Effector memory CD4-positive, alpha-beta T cell (primary cell): ENCODE data around the gene EPHB3.

Experiments
- DNase-seq, 3 donors: peaks; one replicate each; pipeline ENCODE4 v3.0.0-alpha.2; 2020
- H3K27ac ChIP-seq: 2 replicates; pipeline ENCODE4 v1.7.0; 2013; ENCODE audit warnings: mild to moderate bottlenecking, low read length, moderate library complexity; ENCODE audit not compliant: insufficient read depth, poor library complexity, severe bottlenecking
- H3K27me3 ChIP-seq: replicated peaks from 2 replicates; pipeline ENCODE4 v1.7.0; 2013; ENCODE audit warnings: mild to moderate bottlenecking, low read length; ENCODE audit not compliant: insufficient read depth, control insufficient read depth, poor library complexity, severe bottlenecking
- H3K36me3 ChIP-seq: 2 replicates; pipeline ENCODE4 v1.7.0; 2013; ENCODE audit warnings: mild to moderate bottlenecking, low read length, moderate library complexity; ENCODE audit not compliant: control insufficient read depth, insufficient read depth
- H3K4me1 ChIP-seq: 2 replicates; pipeline ENCODE4 v1.7.0; 2013; ENCODE audit warnings: low read length, mild to moderate bottlenecking; ENCODE audit not compliant: control insufficient read depth, insufficient read depth, poor library complexity, severe bottlenecking
- H3K4me3 ChIP-seq: 2 replicates; pipeline ENCODE4 v1.7.0; 2013; ENCODE audit warnings: low read length, low read depth, mild to moderate bottlenecking; ENCODE audit not compliant: insufficient read depth, poor library complexity, severe bottlenecking
- H3K9me3 ChIP-seq: 2 replicates; pipeline ENCODE4 v1.7.0; 2013; ENCODE audit warnings: mild to moderate bottlenecking, low read length, moderate library complexity; ENCODE audit not compliant: control insufficient read depth

The EPHB3 gene

DNA sequence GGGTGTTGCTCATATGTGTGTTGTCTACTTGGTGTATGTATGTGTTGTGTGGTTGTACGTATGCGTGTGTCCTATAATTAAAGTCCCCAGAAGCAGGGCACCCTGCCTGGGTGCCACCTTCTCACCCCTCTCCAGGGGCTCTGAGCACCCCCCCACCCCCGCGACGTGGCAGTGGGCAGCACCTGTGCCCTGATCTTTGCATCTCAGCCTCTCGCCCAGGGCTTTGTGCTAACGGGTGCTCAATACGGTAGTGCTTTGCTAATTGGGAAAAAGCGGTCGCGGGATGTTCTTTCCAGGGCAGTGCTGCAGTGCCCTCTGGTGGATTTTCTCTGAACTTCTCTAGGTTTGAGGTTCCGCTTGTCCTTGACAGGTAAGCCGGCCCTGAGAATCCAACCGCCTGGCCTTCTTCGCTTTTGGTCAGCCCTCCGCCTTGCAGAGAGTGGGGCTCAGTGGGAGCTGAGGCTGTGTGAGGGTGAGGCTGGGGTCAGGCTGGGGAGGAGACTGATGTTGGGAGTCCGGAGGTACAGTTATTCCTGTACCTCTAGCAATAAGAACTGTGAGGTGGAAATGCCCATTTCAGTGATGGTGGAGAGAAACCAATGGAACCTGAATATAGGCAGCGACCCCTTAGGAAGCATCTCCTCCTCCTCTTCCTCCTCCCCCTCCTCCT is 17.6 kb upstream of the EPHB3 start:
- peak; percentile 41 to 58 (median 48) for DNase-seq
- H3K4me3 ChIP-seq, result no peak overlapping the region
- no peaks in the 10 kb centered on the region for H3K36me3 ChIP-seq
- H3K27ac ChIP-seq, result no peak overlapping the region
- peaks cover 3% of the 10 kb centered on the region for H3K4me1 ChIP-seq
- no peaks in the 10 kb centered on the region for H3K27me3 ChIP-seq
- H3K9me3 ChIP-seq, result no peaks in the 10 kb centered on the region

GRCh38 chr3:184544513-184544861 is 17.1 kb upstream of the EPHB3 start:
- no peak overlapping the region for H3K27ac ChIP-seq
- peaks cover 3% of the 10 kb centered on the region for H3K4me1 ChIP-seq
- no peak for DNase-seq
- no peak overlapping the region for H3K4me3 ChIP-seq
- H3K36me3 ChIP-seq, result no peaks in the 10 kb centered on the region
- peaks cover 4% of the 10 kb centered on the region for H3K27me3 ChIP-seq
- no peaks in the 10 kb centered on the region for H3K9me3 ChIP-seq

DNA sequence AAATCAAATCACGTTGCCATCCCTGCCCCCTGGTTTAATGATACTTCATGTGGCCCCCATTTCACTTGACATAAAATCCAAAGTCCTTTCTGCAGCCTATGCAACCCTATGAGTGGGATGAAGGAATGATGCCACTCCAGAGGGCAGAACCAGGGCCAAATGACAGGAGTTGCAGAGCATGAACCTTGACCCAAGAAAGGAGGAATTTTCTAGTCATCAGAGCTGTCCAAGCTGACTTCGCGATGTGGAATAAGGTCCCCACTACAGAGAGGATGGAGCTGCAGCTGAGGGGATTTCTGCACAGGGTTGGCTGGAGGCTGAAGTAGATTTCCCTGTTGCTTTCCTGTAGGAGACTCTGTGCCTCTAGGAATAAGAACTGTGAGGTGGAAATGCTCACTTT is 15.8 kb upstream of the EPHB3 start:
- Histone ChIP-seq H3K27ac (no peak overlapping the region), H3K36me3 (no peaks in the 10 kb centered on the region), H3K27me3 (peaks cover 4% of the 10 kb centered on the region), H3K4me3 (no peak overlapping the region), H3K4me1 (peaks cover 3% of the 10 kb centered on the region), H3K9me3 (no peaks in the 10 kb centered on the region)
- DNase-seq, result no peak

GRCh38 chr3:184546252-184546651 is 15.3 kb upstream of the EPHB3 start:
- Histone ChIP-seq H3K9me3 (no peaks in the 10 kb centered on the region), H3K4me1 (peaks cover 3% of the 10 kb centered on the region), H3K27me3 (peaks cover 4% of the 10 kb centered on the region), H3K27ac (no peak overlapping the region), H3K4me3 (no peak overlapping the region), H3K36me3 (no peaks in the 10 kb centered on the region)
- DNase-seq, result no peak

- Histone ChIP-seq H3K9me3 (no peaks in the 10 kb centered on the region), H3K36me3 (no peaks in the 10 kb centered on the region), H3K27ac (no peak overlapping the region), H3K4me3 (no peak overlapping the region), H3K4me1 (peaks cover 5% of the 10 kb centered on the region), H3K27me3 (peaks cover 4% of the 10 kb centered on the region)
- DNase-seq, result no peak
Observed at GRCh38 chr3:184549796-184550577, 11.6 kb upstream of the EPHB3 start.

- no peaks in the 10 kb centered on the region for H3K9me3 ChIP-seq
- no peaks in the 10 kb centered on the region for H3K36me3 ChIP-seq
- H3K4me1 ChIP-seq, result peaks cover 14% of the 10 kb centered on the region
- peaks cover 4% of the 10 kb centered on the region for H3K27me3 ChIP-seq
- DNase-seq, result no peak
- H3K4me3 ChIP-seq, result no peak overlapping the region
- no peak overlapping the region for H3K27ac ChIP-seq
Observed at GRCh38 chr3:184551103-184551502, 10.5 kb upstream of the EPHB3 start.

- H3K4me3 ChIP-seq, result no peak overlapping the region
- DNase-seq, result no peak
- no peaks in the 10 kb centered on the region for H3K36me3 ChIP-seq
- H3K9me3 ChIP-seq, result no peaks in the 10 kb centered on the region
- H3K27me3 ChIP-seq, result peaks cover 4% of the 10 kb centered on the region
- H3K4me1 ChIP-seq, result peaks cover 20% of the 10 kb centered on the region
- no peak overlapping the region for H3K27ac ChIP-seq
Observed at GRCh38 chr3:184551614-184552256, 9.8 kb upstream of the EPHB3 start.

- Histone ChIP-seq H3K27ac (no peak overlapping the region), H3K36me3 (no peaks in the 10 kb centered on the region), H3K27me3 (peaks cover 4% of the 10 kb centered on the region), H3K9me3 (no peaks in the 10 kb centered on the region), H3K4me1 (peaks cover 25% of the 10 kb centered on the region), H3K4me3 (no peak overlapping the region)
- no peak for DNase-seq
Observed at GRCh38 chr3:184552296-184552695, 9.3 kb upstream of the EPHB3 start.

DNA sequence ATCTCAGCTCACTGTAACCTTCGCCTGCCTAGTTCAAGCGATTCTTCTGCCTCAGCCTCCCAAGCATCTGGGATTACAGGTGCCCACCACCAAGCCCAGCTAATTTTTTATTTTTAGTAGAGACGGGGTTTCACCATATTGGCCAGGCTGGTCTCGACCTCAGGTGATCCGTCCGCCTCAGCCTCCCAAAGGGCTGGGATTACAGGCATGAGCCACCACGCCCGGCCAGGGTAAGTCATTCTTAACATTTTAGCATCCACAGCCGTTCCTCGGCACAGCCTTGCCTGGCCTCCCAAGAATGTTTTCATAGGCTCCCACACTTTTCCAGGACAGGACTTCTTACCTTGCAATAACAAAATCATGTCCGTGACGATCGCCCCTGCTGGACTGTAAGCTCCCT is 8.7 kb upstream of the EPHB3 start:
- no peak for DNase-seq
- peaks cover 29% of the 10 kb centered on the region for H3K4me1 ChIP-seq

GRCh38 chr3:184553385-184553784 is 8.2 kb upstream of the EPHB3 start:
- Histone ChIP-seq H3K4me3 (no peak overlapping the region), H3K27me3 (peaks cover 8% of the 10 kb centered on the region), H3K36me3 (no peaks in the 10 kb centered on the region), H3K4me1 (peaks cover 29% of the 10 kb centered on the region), H3K9me3 (no peaks in the 10 kb centered on the region), H3K27ac (no peak overlapping the region)
- DNase-seq, result no peak

More for the DNA sequence above, 8.7 kb upstream of the EPHB3 start:
- Histone ChIP-seq H3K9me3 (no peaks in the 10 kb centered on the region), H3K36me3 (no peaks in the 10 kb centered on the region), H3K27me3 (peaks cover 6% of the 10 kb centered on the region), H3K27ac (no peak overlapping the region), H3K4me3 (no peak overlapping the region)
